Right lung (tissue), 10 donors: Measurements from ENCODE around the gene CATSPER1. TPM values are rescaled to one million over a fixed set of nuclear protein-coding genes. Genes with fewer than 3 reads are reported as not detected.

Experiments
- DNase-seq, 2 donors: peaks; one replicate each; pipeline ENCODE4 v3.0.0-alpha.2; 2013
- long read RNA-seq, 8 donors: transcript quantifications; one replicate each; lab custom pipeline, GENCODE V29; 2026
- polyA plus RNA-seq, 5 donors: library from polyadenylated mRNA; unstranded; fragments of 120-200 nt; gene quantifications; one replicate each; pipeline versions ENCODE4 v1.2.1 to v1.2.3, GENCODE V29; 2013; ENCODE audit warnings: inconsistent platforms in 1 of 5, low replicate concordance in 1 of 5; ENCODE audit not compliant: insufficient read length in 5 of 5, insufficient read depth in 1 of 5

Gene CATSPER1
- under 1 TPM in 1 of 5 donors, not detected in 4; 0.11 TPM for polyA plus RNA-seq
- long read RNA-seq, donor 1 = 0 reads
- long read RNA-seq, donor 2 = 0 reads
- long read RNA-seq, donor 3 = 0 reads
- long read RNA-seq, donor 4 = 0 reads
- long read RNA-seq, donor 5 = 0 reads
- long read RNA-seq, donor 6 = 0 reads
- long read RNA-seq, donor 7 = 0 reads
- long read RNA-seq, donor 8 = 0 reads

DNA sequence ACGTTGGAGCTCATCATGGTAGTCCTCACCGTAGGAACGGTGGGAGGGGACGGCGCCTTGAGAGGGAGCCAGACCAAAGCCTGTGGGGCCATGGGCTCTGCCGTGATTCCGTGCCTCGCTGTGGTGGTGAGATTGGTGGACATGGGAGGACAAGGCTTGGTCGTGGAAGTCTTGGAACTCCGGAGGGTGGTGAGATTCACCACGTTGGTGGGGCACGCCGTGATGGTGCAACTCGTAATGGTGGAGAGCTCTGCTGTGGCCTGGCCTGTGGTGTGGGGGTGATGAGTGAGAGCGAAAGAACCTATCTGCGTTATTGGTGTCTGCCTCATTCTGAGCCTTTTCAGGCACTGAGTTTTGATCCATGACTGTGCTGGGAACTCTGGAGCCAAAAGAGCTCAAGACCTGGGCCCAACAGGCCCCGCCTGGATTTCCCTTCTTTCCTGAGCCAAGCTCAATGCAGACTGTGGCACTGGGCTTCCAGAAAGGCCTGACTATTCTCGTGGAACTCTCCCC is at the start of gene CATSPER1:
TSS of gene CATSPER1 (minus strand) at position 463 of the 513 bp plus-strand sequence. CDS start at position 363, 100 bp downstream.
- DNase-seq = no peak

DNA sequence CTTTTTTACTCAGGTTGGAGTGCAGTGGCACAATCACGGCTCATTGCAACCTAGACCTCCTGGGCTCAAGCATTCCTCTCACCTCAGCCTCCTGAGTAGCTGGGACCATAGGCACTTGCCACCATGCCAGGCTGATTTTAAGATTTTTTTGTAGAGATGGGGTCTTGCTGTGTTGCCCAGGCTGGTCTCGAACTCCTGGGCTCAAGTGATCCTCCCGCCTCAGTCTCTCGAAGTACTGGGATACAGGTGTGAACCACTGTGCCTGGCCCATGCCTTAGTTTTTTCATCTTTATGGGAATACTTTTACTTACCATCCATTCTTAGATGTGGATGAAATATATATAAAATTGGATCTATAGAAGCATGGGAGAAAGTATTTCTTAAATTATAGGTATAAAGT is 49.0 kb upstream of the CATSPER1 start:
- DNase-seq = no peak

DNA sequence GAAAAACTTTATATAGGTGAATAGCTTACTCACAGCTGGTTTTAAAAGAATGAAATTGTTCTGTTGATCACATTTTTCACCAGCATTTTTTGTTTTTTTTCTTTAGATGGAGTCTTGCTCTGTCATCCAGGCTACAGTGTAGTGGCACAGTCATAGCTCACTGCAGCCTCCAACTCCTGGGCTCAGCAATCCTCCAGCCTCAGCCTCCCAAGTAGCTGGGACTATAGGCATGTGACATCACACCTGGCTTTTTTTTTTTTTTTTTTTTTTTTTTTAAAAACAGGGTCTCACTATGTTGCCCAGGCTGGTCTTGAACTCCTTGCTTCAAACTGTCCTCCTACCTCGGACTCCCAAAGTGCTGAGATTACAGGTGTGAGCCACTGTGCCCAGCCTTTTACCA is 47.4 kb upstream of the CATSPER1 start:
- no peak for DNase-seq

DNA sequence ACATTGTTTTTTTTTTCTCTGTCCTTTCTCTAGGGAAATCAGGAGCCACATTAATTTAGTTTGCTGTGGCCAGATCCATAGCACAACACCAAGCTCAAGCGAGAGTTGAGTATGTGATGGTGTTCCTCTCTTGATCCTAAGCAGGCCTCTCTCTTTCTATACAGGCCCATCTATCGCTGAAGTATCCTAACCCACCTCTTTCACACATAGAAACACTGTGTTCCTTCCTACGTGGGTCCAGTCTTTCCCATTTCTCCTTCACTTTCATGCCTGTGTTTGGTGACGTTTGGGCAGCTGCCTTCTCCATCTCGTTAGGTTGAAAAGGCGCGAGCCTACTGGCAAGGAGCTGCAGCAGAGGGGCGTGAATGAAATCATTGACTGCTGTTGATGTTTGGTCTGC is 46.2 kb upstream of the CATSPER1 start:
- no peak for DNase-seq

DNA sequence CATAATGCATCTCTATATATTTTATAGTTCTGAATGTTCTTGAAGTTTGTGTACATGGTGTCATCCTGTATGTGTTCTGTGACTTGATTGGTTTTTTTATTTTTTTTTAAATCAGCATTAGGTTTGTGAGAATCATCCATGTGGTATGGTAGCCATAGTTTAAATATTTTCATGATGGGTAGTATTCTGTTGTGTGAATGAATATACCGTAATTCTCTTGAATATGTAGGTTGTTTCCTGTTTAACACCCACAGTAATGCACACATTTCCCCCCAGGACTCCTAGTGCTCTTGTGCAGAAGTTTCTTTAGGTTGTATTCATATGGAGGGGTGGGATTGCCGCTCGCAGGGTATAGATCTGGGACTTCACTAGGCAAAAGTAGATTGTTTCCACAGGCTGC is 45.8 kb upstream of the CATSPER1 start:
- DNase-seq = no peak

DNA sequence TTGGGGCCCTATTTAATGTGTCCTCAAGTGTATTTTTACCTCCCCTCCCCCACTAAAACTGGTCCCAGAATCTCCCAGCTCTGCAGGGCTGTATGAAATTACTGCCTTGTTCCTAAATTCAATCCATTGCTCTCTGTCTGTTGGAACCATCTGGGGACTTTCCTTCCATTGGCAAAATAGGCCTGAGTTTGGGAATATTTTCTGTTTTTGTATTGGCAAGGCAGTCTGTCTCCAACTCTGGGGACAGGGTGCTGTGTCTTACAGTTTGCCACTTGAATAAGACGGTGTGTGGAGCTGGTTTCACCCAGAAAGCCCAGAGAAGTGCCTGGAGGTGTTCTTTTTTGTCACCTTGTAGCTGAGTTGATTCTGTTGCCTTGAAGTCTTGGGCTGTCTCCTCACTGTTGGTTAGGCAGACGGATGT is 45.1 kb upstream of the CATSPER1 start:
- no peak for DNase-seq

DNA sequence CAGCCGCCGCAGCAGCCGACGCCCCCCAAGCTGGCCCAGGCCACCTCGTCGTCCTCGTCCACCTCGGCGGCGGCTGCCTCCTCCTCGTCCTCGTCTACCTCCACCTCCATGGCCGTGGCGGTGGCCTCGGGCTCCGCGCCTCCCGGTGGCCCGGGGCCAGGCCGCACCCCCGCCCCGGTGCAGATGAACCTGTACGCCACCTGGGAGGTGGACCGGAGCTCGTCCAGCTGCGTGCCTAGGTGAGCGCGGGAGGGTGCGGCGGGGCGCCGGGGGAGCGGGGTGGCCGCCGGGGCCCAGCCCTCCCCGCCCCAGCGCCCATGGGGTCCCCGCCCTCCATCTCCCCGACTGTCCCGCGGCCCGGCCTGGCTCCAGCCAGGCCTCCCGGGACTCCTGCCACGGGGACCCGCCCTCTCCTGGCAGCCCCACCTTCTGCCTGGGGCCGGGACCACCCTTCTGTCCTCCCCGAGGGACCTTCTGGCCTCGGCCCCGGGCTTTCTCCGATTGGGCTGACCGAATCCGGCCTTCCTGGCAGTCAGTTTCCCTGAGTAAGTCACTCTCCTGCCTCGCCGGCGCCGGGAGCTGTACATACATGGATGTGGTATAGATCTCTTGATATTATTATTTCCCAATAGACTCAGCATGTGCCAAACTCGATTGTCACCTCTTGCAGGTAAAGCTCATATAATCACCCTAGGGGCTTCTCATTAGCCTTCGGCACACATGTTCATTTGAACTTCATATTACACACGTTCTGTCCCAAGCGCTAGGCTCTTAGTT is 44.5 kb upstream of the CATSPER1 start:
- DNase-seq = no peak

DNA sequence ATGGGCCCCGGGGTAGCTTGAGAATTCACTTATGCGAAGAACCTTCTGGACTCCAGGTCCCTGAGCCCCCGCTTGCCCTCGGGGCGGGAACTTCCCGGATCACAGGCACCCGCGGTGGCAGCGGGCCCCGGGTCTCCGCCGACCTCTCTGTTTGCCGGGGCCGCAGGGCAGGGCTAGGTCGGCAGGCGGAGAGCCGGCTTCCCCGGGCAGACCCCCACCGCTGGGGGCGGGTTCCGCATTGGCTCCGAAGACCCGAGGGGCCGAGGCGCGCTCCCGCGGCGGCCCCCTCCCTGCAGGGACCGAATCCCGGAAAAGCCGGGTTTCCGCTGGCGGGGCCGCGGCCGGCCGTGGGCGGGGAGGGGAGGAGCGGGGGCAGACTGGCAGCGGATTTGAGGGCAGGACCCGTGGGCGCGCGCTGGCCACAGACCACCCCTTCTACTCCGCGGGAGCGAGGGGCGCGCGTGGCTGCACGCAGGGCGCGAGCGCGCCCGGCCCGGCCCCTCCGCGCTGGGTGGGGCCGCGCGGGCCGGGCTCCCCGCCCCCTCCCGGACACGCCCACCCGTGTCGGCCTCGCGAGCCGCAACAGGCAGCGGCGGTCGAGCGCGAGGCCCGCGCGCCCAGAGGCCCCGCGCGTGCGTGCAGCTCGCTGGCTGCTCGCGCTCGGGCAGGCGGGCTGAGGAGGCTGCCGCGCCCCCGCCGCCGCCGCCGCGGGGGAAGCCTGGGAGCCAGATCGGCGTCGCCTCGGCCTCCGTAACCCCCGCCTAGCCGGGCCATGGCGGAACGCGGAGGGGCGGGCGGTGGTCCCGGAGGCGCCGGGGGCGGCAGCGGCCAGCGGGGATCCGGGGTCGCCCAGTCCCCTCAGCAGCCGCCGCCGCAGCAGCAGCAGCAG is 43.7 kb upstream of the CATSPER1 start, which contains the start of gene PACS1:
TSS of gene PACS1 (plus strand) at position 558 of the 889 bp plus-strand sequence. CDS start at position 773, 215 bp downstream.
- DNase-seq = peak; percentile 70 to 76

DNA sequence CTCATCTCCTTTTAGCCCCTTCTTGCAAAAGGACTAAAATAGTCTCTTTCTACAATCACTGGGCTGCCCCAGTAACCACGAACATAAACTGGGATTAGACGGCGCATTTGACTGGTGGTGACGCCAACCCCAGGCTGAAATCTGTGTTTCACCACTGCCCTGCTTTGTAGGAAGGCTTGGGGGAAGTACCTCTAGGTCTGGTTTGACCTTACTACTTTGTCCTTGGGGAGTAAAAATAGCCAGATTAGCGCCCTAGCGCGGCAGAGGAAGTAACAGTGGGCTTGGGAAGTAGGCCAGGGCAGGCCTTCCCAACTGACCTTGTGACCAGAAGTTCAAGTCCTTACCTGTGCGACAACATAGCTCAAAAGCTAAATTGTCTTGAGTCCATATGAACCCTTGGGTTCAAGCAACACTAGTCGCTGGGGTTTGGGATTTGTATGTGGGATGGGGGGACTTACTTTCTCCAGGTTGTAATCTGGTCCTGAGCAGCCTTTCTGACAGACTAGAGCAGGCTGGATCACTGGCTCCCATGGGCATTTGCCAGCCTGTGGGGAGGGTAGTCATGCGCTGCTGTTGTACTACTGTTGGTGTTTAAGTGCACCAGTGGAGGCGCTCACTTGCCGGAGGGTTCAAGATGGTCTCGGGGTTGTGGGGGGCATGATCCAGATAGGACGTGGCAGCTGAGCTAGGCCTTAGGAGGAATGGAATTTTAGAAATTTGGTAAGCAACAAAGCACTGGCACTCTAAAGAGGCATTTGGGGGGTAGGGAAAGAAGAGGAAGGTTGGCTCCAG is 42.8 kb upstream of the CATSPER1 start:
- DNase-seq = no peak

DNA sequence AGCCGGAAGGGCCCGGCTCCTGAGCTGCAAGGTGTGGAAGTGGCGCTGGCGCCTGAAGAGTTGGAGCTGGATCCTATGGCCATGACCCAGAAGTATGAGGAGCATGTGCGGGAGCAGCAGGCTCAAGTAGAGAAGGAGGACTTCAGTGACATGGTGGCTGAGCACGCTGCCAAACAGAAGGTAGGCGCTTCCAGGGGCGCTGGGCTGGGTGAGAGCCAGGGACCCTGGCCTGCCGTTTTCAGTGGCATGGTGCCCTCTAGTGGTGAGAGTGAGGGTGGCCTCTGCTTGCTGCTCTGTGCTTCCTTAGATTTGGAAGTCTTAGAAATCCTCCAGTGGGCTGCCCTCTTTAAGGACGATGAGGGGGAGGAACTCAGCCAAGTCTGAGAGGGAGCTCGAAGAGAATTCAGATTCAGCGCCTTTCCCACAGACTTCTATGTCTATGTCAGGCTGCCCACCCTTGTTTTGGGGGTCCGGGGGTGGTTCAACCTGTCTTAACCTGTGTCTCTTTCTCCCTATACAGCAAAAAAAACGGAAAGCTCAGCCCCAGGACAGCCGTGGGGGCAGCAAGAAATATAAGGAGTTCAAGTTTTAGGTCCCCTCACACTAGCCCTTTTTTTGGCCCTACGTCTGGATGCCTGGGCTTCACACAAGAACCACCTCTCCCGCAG is 42.0 kb upstream of the CATSPER1 start:
- peak in 1 of 2 donors; percentile 60 for DNase-seq

DNA sequence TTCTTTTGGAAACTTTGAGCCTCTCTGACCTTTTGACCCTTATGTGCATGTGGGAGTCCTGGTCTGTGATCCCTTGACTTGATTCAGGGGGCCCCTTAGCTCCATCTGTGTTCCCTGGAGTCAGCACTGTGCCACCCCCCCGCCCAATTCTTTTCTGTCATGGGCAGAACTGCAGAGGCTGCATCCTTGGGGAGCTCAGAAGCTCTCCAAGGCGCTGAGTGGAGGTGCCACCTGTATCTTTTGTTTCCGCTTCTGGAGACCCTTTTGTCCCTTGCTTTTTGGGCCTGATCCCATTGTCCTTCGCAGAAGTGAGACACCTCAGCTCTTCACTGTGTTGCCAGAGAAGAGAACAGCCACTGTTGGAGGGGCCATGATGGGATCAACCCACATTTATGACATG is 41.4 kb upstream of the CATSPER1 start:
- no peak for DNase-seq

DNA sequence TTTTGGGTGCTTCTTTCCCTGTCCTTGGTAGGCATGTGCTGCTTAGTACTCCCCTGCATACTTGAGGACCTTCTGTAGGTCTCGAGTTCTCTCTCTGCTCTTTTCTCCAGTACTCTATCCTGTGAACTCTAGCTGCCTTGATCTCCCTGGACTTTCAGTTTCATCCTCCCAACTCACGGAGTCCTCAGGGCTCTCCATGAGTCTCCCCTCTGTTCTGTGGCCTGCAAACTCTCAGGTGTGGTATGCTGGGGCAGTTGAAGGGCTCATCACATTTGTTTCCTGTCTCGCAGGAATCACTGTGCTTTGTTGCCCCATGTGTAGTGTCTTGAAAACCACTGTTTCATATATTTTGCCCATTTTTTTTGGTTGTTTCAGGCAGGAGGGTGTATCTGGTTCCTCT is 40.5 kb upstream of the CATSPER1 start:
- DNase-seq = no peak

DNA sequence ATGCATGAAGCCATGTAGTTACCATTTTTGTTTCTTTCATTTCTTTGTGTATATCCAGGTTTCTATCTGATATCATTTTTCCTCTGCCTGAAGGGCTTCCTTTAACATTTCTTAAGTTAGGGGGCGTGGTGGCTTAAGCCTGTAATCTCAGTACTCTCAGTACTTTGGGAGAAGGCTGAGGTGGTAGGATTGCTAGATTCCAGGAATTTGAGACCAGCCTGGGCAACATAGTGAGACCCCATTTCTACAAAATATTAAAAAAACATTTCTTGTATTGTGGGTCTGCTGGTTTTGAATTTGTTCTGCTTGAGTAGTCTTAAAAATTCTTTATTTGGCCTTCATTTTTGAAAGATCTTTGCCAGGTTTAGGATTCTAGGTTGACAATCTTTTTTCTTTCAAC is 38.3 kb upstream of the CATSPER1 start:
- DNase-seq = no peak

DNA sequence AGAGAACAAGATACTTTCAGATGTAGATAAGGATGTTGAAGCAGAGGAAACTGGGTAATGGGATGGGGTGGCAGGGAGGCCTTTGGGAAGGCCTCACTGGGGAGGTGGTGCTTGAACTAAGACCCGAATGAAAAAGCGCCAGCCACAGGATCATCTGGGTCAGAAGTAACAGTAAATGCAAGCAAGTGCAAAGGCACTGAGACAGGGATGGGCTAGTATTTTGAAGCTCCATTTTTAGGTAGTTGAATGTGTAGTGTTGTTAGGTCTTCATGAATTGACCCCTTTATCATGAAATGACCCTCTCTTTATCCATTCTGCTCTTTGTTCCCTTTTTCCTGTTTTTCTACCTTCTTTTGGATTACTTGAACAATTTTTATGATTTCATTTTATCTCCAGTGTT is 37.6 kb upstream of the CATSPER1 start:
- DNase-seq = no peak

DNA sequence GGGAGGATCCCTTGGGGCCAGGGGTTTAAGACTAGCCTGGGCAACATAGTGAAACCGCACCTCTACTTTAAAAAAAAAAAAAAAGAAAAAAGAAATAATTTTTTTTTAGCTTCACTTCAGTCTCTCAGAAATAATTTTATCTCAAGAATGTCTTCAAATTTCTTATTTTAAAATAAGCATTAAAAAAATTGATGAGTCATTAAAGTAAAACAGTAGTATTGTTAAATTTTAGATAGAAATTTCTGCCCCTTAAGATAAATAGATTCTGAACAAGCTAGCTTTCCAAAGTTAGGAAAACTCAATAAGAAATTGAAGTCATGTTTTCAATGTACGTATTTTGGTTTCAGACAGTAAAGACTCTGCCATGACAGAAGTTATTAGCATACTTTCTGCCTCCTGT is 36.1 kb upstream of the CATSPER1 start:
- no peak for DNase-seq

DNA sequence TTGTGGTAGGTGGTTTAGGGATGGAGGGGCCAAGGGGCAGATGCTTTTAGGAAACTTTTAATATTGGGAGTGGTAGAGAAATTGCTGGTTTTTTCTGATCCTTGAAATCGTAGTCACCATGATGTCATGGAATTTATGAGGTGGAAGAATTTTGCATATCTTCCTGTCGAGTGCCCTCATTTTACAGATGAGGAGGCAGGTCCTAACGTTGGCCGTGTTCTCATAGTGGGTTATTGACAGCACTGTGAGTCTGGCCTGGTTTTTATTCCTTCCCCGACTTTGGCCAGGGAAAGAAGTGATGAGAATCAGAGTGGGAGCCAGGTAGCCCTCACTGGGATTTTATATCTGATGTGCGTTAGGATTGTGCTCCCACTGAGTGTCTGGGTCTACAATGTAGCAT is 35.0 kb upstream of the CATSPER1 start:
- no peak for DNase-seq

DNA sequence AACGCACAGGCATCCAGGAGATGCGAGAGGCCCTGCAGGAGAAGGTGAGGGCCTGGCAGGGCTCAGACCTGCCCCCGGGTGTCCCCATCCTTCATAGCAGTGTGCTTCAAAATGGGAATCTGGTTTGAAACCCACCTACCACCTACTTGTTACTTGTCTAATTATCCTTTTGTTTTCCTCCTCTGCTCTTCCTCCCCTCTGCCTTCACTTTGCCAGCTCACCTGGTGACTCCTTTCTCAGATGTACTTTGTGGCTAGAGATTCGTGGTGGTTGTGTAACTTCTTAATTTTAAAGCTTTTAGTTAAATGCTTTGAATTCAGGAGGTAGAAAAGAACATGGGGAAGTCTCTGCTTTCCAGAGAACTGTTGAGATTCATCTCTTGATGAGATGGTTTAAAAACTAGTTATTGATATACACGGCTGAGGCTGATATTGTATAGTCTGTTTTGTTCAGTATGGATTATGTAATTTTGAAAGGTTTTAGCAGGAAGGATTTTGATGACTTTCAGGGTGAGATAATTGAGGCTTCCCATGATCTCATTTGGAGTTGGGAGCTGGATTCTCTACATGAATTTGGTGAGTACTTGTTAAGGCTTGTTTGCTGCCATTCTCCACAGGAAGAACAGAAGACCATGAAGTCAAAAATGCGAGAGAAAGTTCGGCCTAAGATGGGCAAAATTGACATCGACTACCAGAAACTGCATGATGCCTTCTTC is 33.8 kb upstream of the CATSPER1 start:
- no peak for DNase-seq

DNA sequence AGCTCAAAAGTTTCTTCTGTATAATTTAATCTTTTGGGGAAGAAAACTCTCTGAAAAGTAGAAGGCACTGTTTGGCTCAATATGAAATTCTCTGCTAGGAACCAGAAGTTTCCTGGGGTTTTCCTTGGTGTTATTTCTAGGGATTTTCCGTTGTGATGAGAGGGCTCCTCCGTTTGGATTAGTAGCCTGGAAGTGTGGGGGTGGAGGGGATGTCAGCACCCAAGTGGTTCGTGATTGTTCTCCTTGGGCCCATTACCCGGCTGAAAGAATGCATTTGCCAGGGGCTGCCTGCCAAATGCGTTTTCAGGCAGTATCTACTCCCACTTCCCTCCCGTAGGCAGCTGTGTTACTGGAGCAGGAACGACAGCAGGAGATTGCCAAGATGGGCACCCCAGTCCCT is 30.2 kb upstream of the CATSPER1 start:
- no peak for DNase-seq

DNA sequence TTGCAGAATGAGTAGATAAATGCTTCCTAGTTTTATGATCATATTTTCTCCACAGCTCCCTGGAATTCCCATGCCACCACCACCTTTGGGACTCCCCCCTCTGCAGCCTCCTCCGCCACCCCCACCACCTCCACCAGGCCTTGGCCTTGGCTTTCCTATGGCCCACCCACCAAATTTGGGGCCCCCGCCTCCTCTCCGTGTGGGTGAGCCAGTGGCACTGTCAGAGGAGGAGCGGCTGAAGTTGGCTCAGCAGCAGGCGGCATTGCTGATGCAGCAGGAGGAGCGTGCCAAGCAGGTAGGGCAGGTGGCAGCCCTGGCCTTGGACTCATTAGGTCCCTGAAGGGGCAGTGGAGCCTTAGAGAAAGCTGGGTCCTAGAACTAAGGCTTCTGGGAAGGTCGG is 28.7 kb upstream of the CATSPER1 start:
- DNase-seq = no peak

DNA sequence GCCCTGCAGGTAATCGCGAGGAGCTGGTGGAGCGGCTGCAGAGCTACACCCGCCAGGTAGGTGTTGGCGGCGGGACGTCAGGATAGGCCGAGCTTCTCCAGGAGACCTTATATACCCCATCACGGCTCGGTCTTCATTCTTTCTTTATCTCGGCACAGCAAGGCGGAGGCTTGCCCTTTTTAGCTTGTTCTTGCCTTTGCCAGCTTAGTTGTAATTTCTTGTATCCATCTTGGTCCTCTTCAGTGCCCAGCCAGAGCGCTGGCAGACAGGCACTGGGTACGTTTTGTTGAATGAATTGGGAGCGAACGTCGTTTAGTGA is 26.3 kb upstream of the CATSPER1 start:
- DNase-seq = no peak
